Peyer's patch (tissue), 4 donors: ENCODE results near the gene PIAS1.

Source experiments
- POLR2A ChIP-seq, 2 donors: fragments of 450-650 bp; IDR thresholded peaks; one replicate each; pipeline ENCODE4 v1.5.1; 2017; ENCODE audit warnings: antibody characterized with exemption in 2 of 2, mild to moderate bottlenecking in 2 of 2, moderate library complexity in 2 of 2
- TF ChIP-seq, protein P1 (sequence below), 6 experiments: fragments of 450-650 bp in 4 of 6; fragments of 200-600 bp in 2 of 6; sonication (generic) in 1 of 6; IDR thresholded peaks; one replicate each; pipeline ENCODE4 v1.5.1; 2017 to 2019; ENCODE audit warnings: antibody characterized with exemption in 6 of 6, mild to moderate bottlenecking in 3 of 6, moderate library complexity in 1 of 6

DNA sequence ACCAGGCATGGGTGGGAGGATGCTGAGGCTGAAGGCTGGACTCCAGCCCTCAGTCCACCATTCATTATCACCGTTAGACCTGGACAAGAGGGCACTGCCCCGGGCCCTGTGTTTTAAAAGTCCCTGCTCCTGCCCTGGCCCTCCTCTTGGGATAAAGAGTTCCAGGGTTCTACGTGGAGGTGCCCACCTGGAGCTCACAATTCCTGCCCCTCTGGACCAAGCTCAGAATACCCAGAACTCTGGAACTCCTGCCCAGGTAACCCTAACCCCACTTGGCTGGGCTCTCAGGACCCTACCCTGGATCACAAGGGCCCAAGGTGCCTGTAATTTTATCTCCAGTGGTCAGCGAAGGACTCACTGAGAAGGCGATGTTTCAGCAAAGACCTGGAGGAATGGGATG is 149.8 kb downstream of the PIAS1 start:
- TF ChIP-seq, protein P1, sequence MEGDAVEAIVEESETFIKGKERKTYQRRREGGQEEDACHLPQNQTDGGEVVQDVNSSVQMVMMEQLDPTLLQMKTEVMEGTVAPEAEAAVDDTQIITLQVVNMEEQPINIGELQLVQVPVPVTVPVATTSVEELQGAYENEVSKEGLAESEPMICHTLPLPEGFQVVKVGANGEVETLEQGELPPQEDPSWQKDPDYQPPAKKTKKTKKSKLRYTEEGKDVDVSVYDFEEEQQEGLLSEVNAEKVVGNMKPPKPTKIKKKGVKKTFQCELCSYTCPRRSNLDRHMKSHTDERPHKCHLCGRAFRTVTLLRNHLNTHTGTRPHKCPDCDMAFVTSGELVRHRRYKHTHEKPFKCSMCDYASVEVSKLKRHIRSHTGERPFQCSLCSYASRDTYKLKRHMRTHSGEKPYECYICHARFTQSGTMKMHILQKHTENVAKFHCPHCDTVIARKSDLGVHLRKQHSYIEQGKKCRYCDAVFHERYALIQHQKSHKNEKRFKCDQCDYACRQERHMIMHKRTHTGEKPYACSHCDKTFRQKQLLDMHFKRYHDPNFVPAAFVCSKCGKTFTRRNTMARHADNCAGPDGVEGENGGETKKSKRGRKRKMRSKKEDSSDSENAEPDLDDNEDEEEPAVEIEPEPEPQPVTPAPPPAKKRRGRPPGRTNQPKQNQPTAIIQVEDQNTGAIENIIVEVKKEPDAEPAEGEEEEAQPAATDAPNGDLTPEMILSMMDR (IDR thresholded peaks at IDR 0.05), result no peak
- no peak for TF ChIP-seq POLR2A (IDR thresholded peaks at IDR 0.05)
